HepG2 (cell line): ENCODE results near the gene ISCA2. TPM values are rescaled to one million over a fixed set of nuclear protein-coding genes. Genes with fewer than 3 reads are reported as not detected.

ENCODE experiments used
- ATAC-seq: fragments of 200-7000 bp; cut with Tn5 transposase; 3 replicates; pipeline ENCODE4 v1.9.1; 2020; ENCODE audit warnings: mild to moderate bottlenecking, moderate library complexity
- BruUV-seq: library from RNA; stranded (reverse); fragments of 400-500 nt; replicated peaks from 2 replicates; lab custom pipeline; 2021; lab: Mats Ljungman, UMichigan
- CTCF ChIA-PET: fragments of 300-600 bp; formaldehyde crosslinking; extraction: SDS; loops from one replicate; lab custom pipeline; 2021; ENCODE audit warnings: low total read pairs, inconsistent platforms, low intra/inter-chr PET ratio; lab: Yijun Ruan, JAX
- POLR2A ChIA-PET: fragments of 350-600 bp; sonication (Branson Sonifier 250); formaldehyde crosslinking; loops from one replicate; lab custom pipeline; 2020; ENCODE audit warnings: antibody characterized with exemption, inconsistent platforms; lab: Yijun Ruan, JAX
- DNase-seq: peaks from one replicate; pipeline ENCODE4 v3.0.0-alpha.2; 2015; ENCODE audit warnings: low spot score
- FAIRE-seq: peaks from 3 replicates; lab custom pipeline; 2011; peaks lifted over from hg19 to GRCh38; lab: Jason Lieb, UNC
- H2AFZ ChIP-seq: one replicate; pipeline ENCODE4 v1.6.1; 2011; ENCODE audit warnings: low read length, inconsistent platforms
- H3K27ac ChIP-seq: fragments of 300-600 bp; 3 replicates; pipeline ENCODE4 v1.8.0; 2011; ENCODE audit warnings: mixed run types, mild to moderate bottlenecking, mixed read lengths, low read length, inconsistent platforms; ENCODE audit not compliant: insufficient read depth; ENCODE audit errors: extremely low read length
- H3K27me3 ChIP-seq, 2 experiments: fragments of 200-600 bp in 1 of 2; 2 replicates in 1 of 2; 3 replicates in 1 of 2; pipeline versions ENCODE4 v1.6.0 to v1.8.0; 2011; ENCODE audit warnings: low read length in 2 of 2, mild to moderate bottlenecking in 2 of 2, moderate library complexity in 2 of 2, inconsistent platforms in 1 of 2; ENCODE audit not compliant: insufficient read depth in 2 of 2, control insufficient read depth in 1 of 2
- H3K36me3 ChIP-seq, 2 experiments: fragments of 200-600 bp in 1 of 2; replicated peaks in 1 of 2; 2 replicates in 1 of 2; 3 replicates in 1 of 2; pipeline versions ENCODE4 v1.5.1 to v1.8.0; 2011; ENCODE audit warnings: low read length in 2 of 2, inconsistent platforms in 1 of 2; ENCODE audit not compliant: insufficient read depth in 2 of 2, control insufficient read depth in 1 of 2
- H3K4me1 ChIP-seq: 2 replicates; pipeline ENCODE4 v1.5.1; 2012; ENCODE audit warnings: low read length, inconsistent platforms; ENCODE audit not compliant: insufficient read depth
- H3K4me2 ChIP-seq: 2 replicates; pipeline ENCODE4 v1.6.0; 2011; ENCODE audit warnings: low read depth, low read length, inconsistent platforms
- H3K4me3 ChIP-seq, 3 experiments: fragments of 200-600 bp in 1 of 3; sonication (generic), shearing (Covaris generic) in 1 of 3; replicated peaks in 1 of 3; 2 replicates each; pipeline ENCODE4 v1.5.1; 2011 to 2016; ENCODE audit warnings: low read length in 3 of 3, inconsistent platforms in 2 of 3, low read depth in 2 of 3, mild to moderate bottlenecking in 2 of 3, control low read depth in 1 of 3, mixed read lengths in 1 of 3; ENCODE audit not compliant: insufficient read depth in 1 of 3
- H3K79me2 ChIP-seq: one replicate; pipeline ENCODE4 v1.6.1; 2011; ENCODE audit warnings: low read length, inconsistent platforms; ENCODE audit not compliant: insufficient read depth
- H3K9ac ChIP-seq: 2 replicates; pipeline ENCODE4 v1.6.0; 2011; ENCODE audit warnings: mild to moderate bottlenecking, low read depth, low read length, inconsistent platforms; ENCODE audit not compliant: insufficient read depth
- H3K9me3 ChIP-seq: 2 replicates; pipeline ENCODE4 v1.5.1; 2012; ENCODE audit warnings: mild to moderate bottlenecking, low read length
- H4K20me1 ChIP-seq: 2 replicates; pipeline ENCODE4 v1.6.0; 2011; ENCODE audit warnings: inconsistent platforms, mild to moderate bottlenecking, low read length, moderate library complexity; ENCODE audit not compliant: insufficient read depth
- AHR ChIP-seq: IDR thresholded peaks from 2 replicates; pipeline ENCODE4 v1.6.1; 2018; ENCODE audit warnings: missing genetic modification reagents, missing compliant biosample characterization
- HES4 ChIP-seq: sonication (generic); formaldehyde crosslinking; IDR thresholded peaks from 2 replicates; pipeline ENCODE4 v1.9.0; 2021; ENCODE audit warnings: mild to moderate bottlenecking, missing genetic modification reagents, borderline replicate concordance
- KLF15 ChIP-seq: sonication (generic); formaldehyde crosslinking; IDR thresholded peaks from 2 replicates; pipeline ENCODE4 v1.8.1; 2023; ENCODE audit warnings: borderline replicate concordance, mild to moderate bottlenecking, inconsistent platforms, missing genetic modification reagents, mixed read lengths
- MAX ChIP-seq: IDR thresholded peaks from 2 replicates; pipeline ENCODE4 v1.6.1; 2012; ENCODE audit warnings: inconsistent platforms
- PAF1 ChIP-seq: IDR thresholded peaks from 2 replicates; pipeline ENCODE4 v1.6.1; 2016; ENCODE audit warnings: missing genetic modification reagents, missing compliant biosample characterization
- SIX4 ChIP-seq: sonication (generic); formaldehyde crosslinking; IDR thresholded peaks from 2 replicates; pipeline ENCODE4 v1.4.0; 2020; ENCODE audit warnings: missing genetic modification reagents
- SNRNP70 ChIP-seq: fragments of 200-400 bp; formaldehyde crosslinking; IDR thresholded peaks from 2 replicates; pipeline ENCODE4 v1.6.1; 2017; ENCODE audit warnings: mild to moderate bottlenecking, low read depth, low read length, moderate library complexity
- TBX3 ChIP-seq: fragments of 450-650 bp; IDR thresholded peaks from 2 replicates; pipeline ENCODE4 v1.6.1; 2017; ENCODE audit warnings: antibody characterized with exemption, mild to moderate bottlenecking, inconsistent platforms, borderline replicate concordance
- USF2 ChIP-seq, 2 experiments: sonication (generic) in 1 of 2; formaldehyde crosslinking in 1 of 2; IDR thresholded peaks; 2 replicates each; pipeline versions ENCODE4 v1.5.1 to v1.6.1; 2011 to 2020; ENCODE audit warnings: borderline replicate concordance in 1 of 2, low read depth in 1 of 2, low read length in 1 of 2, mild to moderate bottlenecking in 1 of 2, missing genetic modification reagents in 1 of 2, moderate library complexity in 1 of 2
- ZBTB49 ChIP-seq: sonication (generic); formaldehyde crosslinking; IDR thresholded peaks from 2 replicates; pipeline ENCODE4 v1.4.0; 2020; ENCODE audit warnings: missing genetic modification reagents, borderline replicate concordance
- ZNF543 ChIP-seq: sonication (generic); formaldehyde crosslinking; IDR thresholded peaks from 2 replicates; pipeline ENCODE4 v1.4.0; 2020; ENCODE audit warnings: mild to moderate bottlenecking, missing genetic modification reagents
- ZNF598 ChIP-seq: sonication (generic); formaldehyde crosslinking; IDR thresholded peaks from 2 replicates; pipeline ENCODE4 v1.5.1; 2020; ENCODE audit warnings: mild to moderate bottlenecking, missing genetic modification reagents, borderline replicate concordance
- ZNF781 ChIP-seq: sonication (generic); formaldehyde crosslinking; IDR thresholded peaks from 2 replicates; pipeline ENCODE4 v1.5.1; 2020; ENCODE audit warnings: borderline replicate concordance, mild to moderate bottlenecking, missing genetic modification reagents; ENCODE audit errors: not compliant biosample characterization
- WGBS: methylation state at CpG from one replicate; pipeline ENCODE4 v1.1.6; 2017; ENCODE audit warnings: low lambda C conversion rate; 5-methylcytosine and 5-hydroxymethylcytosine counted together
- in situ Hi-C: cut with HindIII; loops from 2 replicates; pipeline ENCODE4 v1.10.0; 2017; ENCODE audit warnings: low pct_unique_long_range_greater_than_20kb; ENCODE audit not compliant: extremely low pct_ligation_motif_present
- intact Hi-C: fragments of 100-400 bp; cut with micrococcal nuclease; formaldehyde crosslinking; loops from one replicate; pipeline ENCODE4 v1.10.0; 2022; ENCODE audit not compliant: unreplicated experiment
- polyA plus RNA-seq, 8 experiments: library from polyadenylated mRNA; depleted of rRNA in 3 of 8; stranded (reverse) in 7 of 8; unstranded in 1 of 8; fragments of >200 nt; fragmentation: Illumina TruSeq in 4 of 8; extraction: Trizol in 4 of 8; gene quantifications; 2 replicates each; pipeline versions ENCODE4 v1.2.1 to v1.2.3, GENCODE V29; 2011 to 2016; ENCODE audit warnings: low read depth in 4 of 8, missing spikeins in 1 of 8, mixed read lengths in 1 of 8; ENCODE audit not compliant: insufficient read depth in 1 of 8
- total RNA-seq, 5 experiments: library from RNA; depleted of rRNA; stranded (reverse); fragments of >200 nt; fragmentation: Illumina TruSeq; extraction: Trizol; gene quantifications; 2 replicates each; pipeline ENCODE4 v1.2.3, GENCODE V29; 2016; ENCODE audit warnings: low read depth in 1 of 5
- TF ChIP-seq, protein P1 (sequence below): sonication (generic); formaldehyde crosslinking; IDR thresholded peaks from 2 replicates; pipeline ENCODE4 v1.8.1; 2023; ENCODE audit warnings: mild to moderate bottlenecking, moderate library complexity, missing genetic modification reagents

Gene ISCA2
- total and polyA plus RNA-seq, 2 of the 13 experiments (the other 11 are each of a cell fraction or from before 2014, with no cell fraction given): 32.1 to 43.4 TPM

DNA sequence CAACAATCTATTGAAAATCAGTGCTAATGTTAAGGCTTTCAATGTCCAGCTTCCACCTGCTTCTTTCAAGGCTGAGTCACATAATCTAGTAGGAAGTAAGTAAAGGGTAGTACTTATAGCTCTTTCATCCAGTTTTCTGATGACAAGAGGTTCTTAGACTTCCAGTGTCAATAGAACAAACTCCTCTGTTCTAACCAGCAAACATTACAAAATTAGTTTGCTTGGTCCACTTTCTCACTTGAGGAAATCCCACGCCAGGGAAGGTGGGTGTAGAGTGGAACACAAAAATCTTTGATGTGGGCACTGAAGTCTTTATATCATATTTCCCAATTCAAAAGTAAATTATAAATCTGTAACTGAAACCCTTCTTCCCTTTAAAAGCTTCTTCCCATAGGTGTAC is 3.1 kb upstream of the ISCA2 start (continued):
- no peak for TF ChIP-seq USF2 (IDR thresholded peaks at IDR 0.05; ENCODE audit: low read depth, low read length)
- TF ChIP-seq USF2 (CRISPR knock-in tag; IDR thresholded peaks at IDR 0.05; ENCODE audit: borderline replicate concordance): no peak

- FAIRE-seq: peak; percentile 76
- WGBS: 8% methylated on average over 20 of the region's 20 CpGs
- intact Hi-C loops: loop anchor here (1.0 kb wide), 1 partner anchor 130 kb away; no protein-coding TSS in a partner anchor
- peak overlapping the region; percentile 93 for H3K4me2 ChIP-seq
- BruUV-seq: TSS peak; percentile 69
- H3K79me2 ChIP-seq: peaks cover 41% of the 10 kb centered on the region
- ChIA-PET POLR2A (interaction anchor here (1.5 to 1.8 kb wide), 2 partner anchors 127 to 271 kb away, joined by 8 to 11 read pairs; partner anchors contain the start of gene YLPM1), CTCF (interaction anchor here (0.8 to 1.1 kb wide), 2 partner anchors 32 to 129 kb away, joined by 3 to 4 read pairs; no protein-coding TSS in a partner anchor)
- peak overlapping the region; percentile 97 for H3K27ac ChIP-seq
- H3K9ac ChIP-seq: peak overlapping the region; percentile 86
- peak; percentile 60 for DNase-seq
- H3K4me3 ChIP-seq: peak overlapping the region; percentile 91 to 100 (median 92)
- H3K36me3 ChIP-seq: peaks cover 0 to 4% of the 10 kb centered on the region in 2 experiments; a peak in 3 of 5 replicates
- H2AFZ ChIP-seq: peak overlapping the region; percentile 77
- ATAC-seq: no peak
- in situ Hi-C loops: no loop called here
- no peaks in the 10 kb centered on the region for H3K9me3 ChIP-seq
- H4K20me1 ChIP-seq: peaks cover 6% of the 10 kb centered on the region; the same call in 1 of the 2 replicates
- H3K4me1 ChIP-seq: peaks cover 35% of the 10 kb centered on the region
- H3K27me3 ChIP-seq: no peaks in the 10 kb centered on the region; a peak in 1 of 5 replicates
- no peak for TF ChIP-seq ZNF543 (CRISPR knock-in tag)
- no peak for TF ChIP-seq TBX3
- no peak for TF ChIP-seq HES4 (CRISPR knock-in tag)
- no peak for TF ChIP-seq AHR
- TF ChIP-seq, protein P1, sequence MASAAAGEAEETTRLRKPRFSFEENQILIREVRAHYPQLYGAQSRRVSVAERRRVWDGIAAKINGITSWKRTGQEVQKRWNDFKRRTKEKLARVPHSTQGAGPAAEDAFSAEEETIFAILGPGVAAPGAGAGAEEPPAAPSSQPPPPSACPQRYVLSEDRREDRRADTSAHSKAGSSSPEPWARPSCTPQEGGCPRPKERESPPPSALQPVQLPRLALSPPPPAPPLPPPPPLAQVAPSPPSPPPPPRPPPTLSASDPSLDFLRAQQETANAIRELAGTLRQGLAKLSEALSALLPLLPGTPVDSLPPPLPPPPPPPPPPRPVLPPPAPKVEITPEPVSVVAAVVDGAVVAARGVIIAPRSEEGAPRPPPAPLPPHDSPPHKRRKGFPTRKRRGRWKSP: no peak
- no peak for TF ChIP-seq ZNF598 (CRISPR knock-in tag)
- TF ChIP-seq MAX: no peak
- no peak for TF ChIP-seq ZBTB49 (CRISPR knock-in tag)
- TF ChIP-seq PAF1 (CRISPR knock-in tag): no peak
- no peak for TF ChIP-seq SIX4
- TF ChIP-seq SNRNP70: no peak
- TF ChIP-seq KLF15: no peak
- no peak for TF ChIP-seq ZNF781 (CRISPR knock-in tag)
Observed at GRCh38 chr14:74491956-74492775, 1.4 kb upstream of the ISCA2 start.
